Uterus (tissue), 2 donors: ENCODE results near the gene ISYNA1.

ENCODE experiments used
- POLR2A ChIP-seq, 2 donors: fragments of 450-650 bp; IDR thresholded peaks; one replicate each; pipeline ENCODE4 v1.6.1; 2016; ENCODE audit warnings: antibody characterized with exemption in 2 of 2, mild to moderate bottlenecking in 1 of 2, moderate library complexity in 1 of 2
- TF ChIP-seq, protein P1 (sequence below), 4 experiments: fragments of 200-600 bp in 2 of 4; fragments of 450-650 bp in 2 of 4; sonication (generic) in 2 of 4; IDR thresholded peaks; one replicate each; pipeline ENCODE4 v1.5.1; 2016 to 2019; ENCODE audit warnings: antibody characterized with exemption in 4 of 4, mild to moderate bottlenecking in 2 of 4, moderate library complexity in 1 of 4

- TF ChIP-seq POLR2A (IDR thresholded peaks at IDR 0.05) = no peak
- TF ChIP-seq, protein P1, sequence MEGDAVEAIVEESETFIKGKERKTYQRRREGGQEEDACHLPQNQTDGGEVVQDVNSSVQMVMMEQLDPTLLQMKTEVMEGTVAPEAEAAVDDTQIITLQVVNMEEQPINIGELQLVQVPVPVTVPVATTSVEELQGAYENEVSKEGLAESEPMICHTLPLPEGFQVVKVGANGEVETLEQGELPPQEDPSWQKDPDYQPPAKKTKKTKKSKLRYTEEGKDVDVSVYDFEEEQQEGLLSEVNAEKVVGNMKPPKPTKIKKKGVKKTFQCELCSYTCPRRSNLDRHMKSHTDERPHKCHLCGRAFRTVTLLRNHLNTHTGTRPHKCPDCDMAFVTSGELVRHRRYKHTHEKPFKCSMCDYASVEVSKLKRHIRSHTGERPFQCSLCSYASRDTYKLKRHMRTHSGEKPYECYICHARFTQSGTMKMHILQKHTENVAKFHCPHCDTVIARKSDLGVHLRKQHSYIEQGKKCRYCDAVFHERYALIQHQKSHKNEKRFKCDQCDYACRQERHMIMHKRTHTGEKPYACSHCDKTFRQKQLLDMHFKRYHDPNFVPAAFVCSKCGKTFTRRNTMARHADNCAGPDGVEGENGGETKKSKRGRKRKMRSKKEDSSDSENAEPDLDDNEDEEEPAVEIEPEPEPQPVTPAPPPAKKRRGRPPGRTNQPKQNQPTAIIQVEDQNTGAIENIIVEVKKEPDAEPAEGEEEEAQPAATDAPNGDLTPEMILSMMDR (IDR thresholded peaks at IDR 0.05) = peak in 3 of 4 experiments; percentile 8 to 20 (median 18)
Measured at GRCh38 chr19:18440415-18440877, 2.5 kb upstream of the ISYNA1 start.
